HG03097 (cell line): ENCODE measurements around the gene HPCAL1.
"Not testable (repeated sequence)": the region's sequence is repeated elsewhere in the genome, so short reads cannot be mapped to it uniquely, and the experiment has no call there.

ENCODE experiments used
- ATAC-seq: cut with Tn5 transposase; IDR thresholded peaks from one replicate; pipeline ENCODE4 v1.9.1; 2021; ENCODE audit not compliant: unreplicated experiment, low FRiP score

HPCAL1 gene

DNA sequence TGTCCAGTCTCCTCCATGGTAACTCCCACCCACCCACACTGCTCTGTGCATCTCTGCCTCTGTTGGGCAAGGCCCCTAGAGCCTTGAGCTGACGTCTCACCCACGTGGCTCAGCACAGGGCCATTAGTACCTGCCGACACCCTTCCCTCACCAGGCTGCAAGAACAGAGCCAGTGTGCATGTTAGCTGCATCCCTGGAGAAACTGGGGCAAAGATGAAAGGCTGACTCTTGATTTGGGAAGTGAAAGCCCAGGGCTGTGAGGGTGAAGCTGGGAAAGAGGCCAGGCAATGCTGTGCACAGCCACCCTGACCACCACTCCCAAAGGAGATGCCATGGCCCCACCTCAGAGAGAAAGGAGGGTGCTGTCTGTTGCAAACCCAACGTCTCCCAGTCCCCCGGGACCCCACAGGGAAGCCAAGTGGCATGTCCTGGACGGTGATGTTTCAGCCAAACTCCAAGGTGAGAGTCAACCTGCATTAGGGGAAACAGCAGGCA is 20.0 kb upstream of the HPCAL1 start:
- ATAC-seq, result no peak

DNA sequence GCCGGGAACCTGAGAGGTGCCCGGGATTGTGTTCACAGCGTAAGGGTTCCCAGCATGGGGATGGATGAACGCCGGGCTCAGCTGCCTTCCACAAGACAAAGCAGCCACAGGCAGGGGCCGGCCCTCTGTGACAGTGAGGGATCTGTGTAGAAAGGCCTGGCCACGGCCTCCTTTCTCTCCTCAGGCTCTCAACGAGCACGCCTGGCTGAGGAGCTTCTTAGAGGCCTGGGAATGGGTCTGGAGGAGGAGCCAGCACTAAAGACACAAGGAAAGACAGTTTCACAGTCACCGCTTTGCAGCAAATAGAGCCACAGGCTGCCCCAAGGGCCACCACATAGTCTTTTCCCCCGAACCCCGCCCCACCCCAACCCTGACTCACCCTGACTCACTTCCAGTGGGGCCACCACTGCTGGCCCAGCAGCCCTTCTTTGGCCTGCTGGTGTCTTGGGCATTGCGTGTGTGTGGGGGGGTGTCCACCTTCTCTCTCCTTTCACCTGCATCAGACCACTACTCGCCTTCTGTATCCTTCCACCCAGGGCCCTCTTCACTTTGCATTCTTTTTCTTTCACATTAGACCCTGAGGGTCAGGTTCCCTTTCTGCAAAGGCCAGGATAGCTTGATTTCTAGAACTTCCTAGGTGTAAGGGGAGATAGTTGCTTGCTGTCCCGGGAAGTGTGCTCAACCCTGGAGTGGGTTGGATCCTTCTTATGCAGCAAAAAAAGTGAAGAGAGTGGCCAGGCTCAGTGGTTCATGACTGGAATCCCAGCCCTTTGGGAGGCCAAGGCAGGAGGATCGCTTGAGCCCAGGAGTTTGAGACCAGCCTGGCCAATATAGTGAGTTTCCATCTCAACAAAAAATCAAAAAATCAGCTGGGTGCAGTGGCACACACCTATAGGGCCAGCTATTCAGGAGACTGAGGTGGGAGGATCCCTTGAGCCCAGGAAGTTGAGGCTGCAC is 19.3 kb upstream of the HPCAL1 start:
- ATAC-seq, result no peak

DNA sequence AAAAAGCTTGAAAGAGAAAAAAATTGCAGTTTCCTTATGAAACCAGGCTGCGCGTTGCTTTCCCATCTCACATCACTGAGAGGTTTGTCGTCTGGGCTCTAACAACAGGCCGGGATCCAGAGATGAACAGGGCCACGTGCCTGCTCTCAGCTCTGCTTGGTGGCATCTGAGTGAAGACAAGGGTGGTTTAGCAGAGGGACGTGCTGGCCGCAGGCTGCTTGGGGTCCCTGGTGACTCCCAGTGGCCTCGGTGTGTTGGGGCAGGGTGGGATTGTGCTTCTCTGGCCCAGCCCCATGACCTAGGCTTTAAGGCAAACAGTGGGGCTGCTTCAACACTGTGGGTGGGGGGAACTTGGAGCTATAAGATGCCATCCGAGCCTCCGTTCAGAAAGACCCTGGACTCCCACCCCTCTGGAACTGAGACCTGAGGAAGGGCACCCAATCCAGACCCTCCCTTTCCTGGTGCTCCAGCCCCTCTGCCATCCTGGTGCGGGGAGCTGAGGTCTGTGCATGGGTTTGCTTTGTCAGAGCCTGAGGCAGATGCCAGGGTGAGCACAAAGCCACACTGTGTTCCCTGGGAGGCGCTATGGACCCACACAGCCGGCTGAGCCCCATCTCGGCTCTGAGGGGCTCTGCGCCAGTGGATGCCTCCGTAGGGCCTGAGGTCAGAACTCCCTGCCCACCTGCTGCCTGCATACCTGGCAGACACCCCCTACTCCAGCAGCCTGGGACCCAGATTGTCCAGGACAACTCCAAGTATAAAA is 18.4 kb upstream of the HPCAL1 start:
- no peak for ATAC-seq

DNA sequence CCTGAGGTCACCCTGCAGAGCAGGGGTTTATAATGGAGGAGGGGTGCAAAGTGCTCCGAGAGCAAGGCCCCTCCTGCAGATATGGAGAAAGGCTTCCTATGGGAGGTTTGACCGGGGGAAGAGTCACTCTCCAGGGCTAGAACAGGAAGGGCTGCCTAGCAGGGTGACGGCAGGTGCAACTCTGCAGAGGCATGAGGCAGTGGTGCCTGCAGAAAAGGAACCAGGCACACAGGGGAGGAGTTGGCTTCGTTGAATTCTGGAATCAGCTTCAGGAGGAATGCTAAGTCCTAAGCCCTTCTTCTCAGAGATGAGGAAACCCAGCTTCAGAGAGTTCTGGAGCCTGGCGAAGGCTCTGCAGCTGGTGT is 17.5 kb upstream of the HPCAL1 start:
- ATAC-seq, result no peak

- no peak for ATAC-seq
Observed at GRCh38 chr2:10285556-10286198, 17.0 kb upstream of the HPCAL1 start.

- no peak for ATAC-seq
Observed at GRCh38 chr2:10286216-10287037, 16.3 kb upstream of the HPCAL1 start.

DNA sequence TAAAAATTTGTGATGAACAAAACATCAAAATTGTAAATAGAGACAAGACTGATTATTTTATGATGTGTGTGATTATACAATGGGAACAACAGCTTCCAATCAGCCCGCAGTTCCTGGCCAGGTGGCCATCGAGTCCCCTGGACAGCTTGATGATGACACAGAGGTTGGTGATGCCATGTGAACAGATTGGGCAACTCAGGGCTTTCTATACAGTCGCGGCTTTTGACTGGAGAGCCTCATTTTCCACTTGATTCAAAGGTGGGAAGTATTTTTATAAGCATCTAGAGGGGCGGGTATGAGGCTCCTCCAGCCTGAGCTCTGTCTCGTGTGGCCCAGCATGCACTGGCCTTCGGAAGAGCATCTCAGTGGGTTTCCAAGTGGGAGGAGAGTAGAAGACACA is 14.9 kb upstream of the HPCAL1 start:
- ATAC-seq, result no peak

- ATAC-seq, result no peak
Observed at GRCh38 chr2:10288606-10289005, 14.1 kb upstream of the HPCAL1 start.

DNA sequence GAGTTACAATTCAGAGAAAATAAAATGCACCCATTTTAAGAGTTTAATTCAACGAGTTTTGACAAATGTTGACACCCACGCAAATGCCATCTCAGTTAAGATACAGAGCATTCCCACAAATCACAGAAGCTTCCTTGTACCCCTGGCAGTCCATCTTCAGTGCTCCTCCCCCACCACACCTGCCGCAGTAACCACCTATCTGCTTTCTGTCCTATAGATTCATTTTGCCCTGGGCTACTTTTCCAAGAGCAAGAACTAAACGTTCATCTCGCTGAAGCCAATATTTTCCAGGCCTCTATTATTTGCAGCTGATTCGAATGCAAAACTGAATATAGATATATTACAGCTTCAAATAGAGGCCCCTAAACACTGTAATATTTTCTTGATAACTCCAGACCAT is 13.4 kb upstream of the HPCAL1 start:
- no peak for ATAC-seq

GRCh38 chr2:10289891-10290290 is 12.8 kb upstream of the HPCAL1 start:
- ATAC-seq, result no peak

- ATAC-seq, result not testable (repeated sequence)
Observed at GRCh38 chr2:10291376-10291775, 11.3 kb upstream of the HPCAL1 start.

DNA sequence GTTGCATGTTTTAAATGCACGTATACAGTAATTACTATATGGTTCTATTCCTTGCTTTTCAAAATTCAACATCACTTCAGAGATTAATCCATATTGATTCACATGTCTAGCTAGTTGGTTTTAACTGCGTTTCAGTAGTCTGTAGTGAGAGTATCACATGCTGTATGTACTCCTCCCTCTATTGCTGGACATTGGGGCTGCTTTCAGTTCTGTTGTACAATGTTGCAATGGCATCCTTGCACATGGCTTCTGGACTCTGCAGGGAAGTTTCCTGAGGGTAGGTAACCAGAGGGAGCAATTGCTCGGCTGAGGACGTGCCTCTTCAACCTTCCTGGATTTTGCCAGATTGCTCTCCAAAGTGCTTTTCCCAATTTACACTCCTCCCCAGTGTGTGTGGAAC is 10.7 kb upstream of the HPCAL1 start:
- ATAC-seq, result no peak

DNA sequence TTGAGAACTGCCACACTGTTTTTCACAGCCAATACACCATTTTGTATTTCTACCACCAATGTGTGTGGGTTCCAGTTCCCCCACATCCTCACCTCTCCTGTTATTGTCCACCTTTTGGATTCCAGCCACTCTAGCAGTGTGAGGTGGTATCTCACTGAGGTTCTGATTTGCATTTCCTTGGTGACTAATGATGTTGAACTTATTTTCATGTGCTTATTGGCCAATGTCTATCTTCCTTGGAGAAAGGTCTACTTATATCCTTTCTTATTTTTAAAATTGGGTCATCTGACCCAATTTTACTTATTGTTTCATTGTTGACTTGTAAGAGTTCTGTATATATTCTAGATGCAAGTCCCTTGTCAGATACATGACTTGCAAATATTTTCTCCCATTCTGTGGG is 9.1 kb upstream of the HPCAL1 start:
- ATAC-seq, result no peak

DNA sequence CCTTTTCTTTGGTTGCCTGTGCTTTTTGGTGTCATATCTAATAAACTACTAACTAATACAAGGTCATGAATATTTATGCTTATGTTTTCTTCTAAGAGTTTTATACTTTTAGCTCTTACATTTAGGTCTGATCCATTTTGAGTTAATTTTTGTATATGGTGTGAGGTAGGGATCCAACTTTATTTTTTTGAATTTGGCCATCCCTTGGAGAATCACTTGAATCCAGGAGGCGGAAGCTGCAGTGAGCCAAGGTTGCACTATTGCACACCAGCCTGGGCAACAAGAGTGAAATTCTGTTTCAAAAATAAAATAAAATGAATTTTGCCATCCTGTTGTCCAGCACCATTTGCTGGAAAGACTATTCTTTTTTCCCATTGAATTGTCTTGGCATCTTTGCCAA is 8.6 kb upstream of the HPCAL1 start:
- ATAC-seq, result no peak

GRCh38 chr2:10295649-10296048 is 7.1 kb upstream of the HPCAL1 start:
- not testable (repeated sequence) for ATAC-seq

DNA sequence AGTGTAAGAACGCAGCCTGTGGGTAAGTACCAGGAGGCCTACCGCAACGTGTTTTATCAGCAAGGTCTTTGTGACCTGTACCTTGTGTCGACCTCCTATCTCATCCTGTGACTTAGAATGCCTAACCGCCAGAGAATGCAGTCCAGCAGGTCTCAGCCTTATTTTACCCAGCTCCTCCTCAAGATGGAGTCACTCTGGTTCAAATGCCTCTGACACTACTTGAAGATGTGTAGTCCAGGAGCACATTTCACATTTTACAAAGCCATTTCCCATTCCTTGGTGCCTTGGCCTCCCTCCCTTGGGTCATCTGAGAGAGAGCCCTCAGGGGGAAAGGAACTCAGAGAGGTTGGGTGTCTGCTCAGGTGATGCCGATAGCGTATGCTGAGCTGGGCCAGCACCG is 6.6 kb upstream of the HPCAL1 start:
- no peak for ATAC-seq

DNA sequence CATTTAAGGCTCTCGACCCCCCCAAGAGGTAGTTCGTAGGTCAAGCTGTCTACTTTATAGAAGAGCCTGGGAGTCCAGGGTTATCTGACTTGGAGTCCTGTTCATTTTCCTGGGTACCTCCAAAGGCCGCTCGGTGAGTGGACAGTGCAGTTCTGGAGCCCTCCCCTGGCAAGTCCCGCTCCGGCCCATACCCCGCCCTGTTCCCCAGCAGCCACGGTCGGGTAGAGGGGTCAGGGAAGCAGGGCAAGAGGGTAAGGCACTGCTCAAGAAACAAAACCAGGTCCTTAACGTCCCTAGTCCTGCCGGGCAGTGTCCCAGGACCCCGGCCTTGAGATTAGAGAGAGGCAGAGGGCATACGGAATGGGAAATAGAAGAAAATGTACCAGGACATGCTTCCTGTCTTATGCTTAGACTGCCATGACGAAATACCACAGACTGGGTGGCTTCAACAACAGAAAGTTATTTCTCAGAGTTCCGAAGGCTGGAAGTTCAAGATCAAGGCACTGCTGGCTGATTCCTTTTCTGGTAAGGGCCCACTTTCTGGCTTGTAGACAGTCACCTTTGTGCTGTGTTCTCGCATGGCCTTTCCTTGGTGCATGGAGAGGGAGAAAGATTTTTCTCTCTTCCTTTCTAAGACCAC is 5.4 kb upstream of the HPCAL1 start:
- ATAC-seq, result no peak

DNA sequence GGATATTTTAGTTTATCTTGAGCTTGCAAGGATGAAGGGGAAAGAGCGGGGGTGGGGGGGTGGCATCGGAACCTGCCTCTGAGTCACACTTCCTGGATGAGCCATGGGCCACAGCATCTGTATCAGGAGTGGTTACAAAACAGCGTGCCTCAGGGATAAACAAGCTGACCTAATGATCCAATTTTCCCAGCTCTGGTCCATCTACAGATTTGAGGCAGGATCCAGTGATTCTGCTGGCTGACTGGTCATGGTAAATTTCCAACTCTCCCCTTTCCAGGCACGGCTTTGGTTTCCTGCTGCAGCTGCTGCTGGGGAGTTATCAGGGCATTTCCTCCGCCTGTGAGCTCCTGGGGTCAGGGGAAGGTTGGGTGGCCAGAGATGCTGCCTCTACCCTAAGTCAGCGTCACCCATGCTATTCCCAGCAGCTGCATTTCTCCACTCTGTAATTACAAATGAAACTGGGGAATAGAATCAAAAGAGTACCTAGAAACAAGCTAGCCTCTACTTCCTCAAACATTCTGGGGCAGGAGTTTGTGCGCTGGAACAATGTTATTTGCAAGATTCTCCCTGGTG is 4.7 kb upstream of the HPCAL1 start:
- ATAC-seq, result no peak

DNA sequence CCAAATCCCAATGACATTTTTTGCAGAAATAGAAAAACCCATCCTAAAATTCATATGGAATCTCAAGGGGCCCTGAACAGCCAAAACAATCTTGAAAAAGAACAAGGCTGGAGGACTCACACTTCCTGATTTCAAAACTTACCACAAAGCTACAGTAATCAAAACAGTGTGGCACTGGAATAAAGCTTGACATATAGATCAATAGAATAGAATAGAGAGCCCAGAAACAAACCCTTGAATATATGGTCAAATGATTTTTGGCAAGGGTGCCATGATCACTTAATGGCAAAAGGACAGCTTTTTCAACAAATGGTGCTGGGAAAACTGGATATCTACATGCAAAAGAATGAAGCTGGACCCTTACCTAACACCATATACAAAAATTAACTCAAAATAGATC is 3.9 kb upstream of the HPCAL1 start:
- ATAC-seq, result not testable (repeated sequence)
